Nucleus accumbens (tissue), 56 donors: ENCODE data around the gene CACUL1.
"Not testable (repeated sequence)": the region's sequence is repeated elsewhere in the genome, so short reads cannot be mapped to it uniquely, and the experiment has no call there.

ENCODE experiments used
- DNase-seq, 56 donors: peaks; one replicate each; lab custom pipeline; 2025; lab: John Stamatoyannopoulos, UW

CACUL1 gene

DNA sequence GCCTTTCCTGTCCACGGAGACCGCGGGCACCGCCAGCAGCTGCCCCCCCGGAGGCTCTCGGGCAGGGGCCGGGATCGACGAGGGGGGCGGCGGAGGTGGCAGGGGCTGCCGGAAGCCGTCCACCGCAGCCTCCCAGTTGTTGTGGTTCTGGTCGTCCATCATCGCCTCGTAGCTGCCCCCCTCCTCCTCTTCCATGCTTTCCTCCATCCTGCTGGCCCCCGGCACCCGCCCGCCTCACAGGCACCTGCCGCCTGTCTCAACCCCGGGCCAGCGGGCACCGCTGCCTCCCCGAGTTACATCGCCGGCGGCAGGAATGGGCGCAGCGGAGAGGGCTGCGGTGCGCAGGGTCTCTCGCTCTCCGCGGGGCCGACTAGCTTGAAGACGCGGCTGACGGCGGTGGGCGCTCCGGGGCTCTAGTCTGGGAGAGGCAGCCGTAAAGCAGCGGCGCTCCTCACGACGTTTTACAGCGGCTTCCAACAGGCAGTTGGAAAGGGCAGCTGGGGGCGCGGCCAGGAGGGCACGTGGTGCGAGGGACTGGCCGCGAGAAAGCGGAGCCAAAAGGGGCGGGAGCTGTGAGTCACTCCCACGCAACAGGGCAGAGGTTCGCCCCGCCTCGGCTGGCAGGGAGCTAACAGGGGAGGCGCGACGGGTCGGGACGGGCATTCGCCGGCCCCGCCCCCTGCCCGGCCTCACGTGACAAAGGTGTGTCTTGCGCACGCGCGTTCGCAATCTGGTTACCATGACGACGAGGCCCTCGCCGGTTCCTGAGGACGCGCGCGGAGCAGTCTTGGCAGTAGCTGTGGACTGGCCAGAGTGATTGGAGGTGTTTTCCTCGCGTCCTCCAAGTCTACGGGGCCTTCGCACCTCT, at the start of gene CACUL1:
Gene CACUL1 (minus strand): TSS at position 415 of the 868 bp plus-strand sequence. CDS start 208 bp downstream, at position 207.
- peak; percentile 93 to 100 (median 100) for DNase-seq

DNA sequence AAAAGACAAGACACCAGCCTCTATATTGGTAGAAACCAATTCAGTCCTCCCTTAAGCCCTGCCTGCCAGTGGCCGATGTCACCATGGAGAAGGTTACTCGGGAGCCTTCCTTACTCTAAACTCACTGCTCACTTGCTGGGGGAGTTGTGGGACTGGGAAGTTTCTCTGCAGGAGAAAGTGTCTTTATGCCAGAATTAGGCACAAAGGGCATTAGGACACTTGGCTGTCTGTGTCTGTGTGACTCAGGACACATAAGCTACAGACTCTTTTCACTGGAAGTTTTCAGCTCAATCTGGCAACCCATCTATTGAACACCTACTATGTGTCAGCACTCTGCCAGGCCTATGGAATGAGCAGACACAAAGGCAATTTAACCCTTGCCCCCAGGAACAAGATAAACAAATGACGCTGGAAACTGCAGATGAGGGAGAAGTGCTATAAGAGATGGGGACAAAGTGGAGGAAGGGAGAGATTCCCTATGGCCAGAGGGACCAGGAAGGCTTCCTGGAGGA, 49.5 kb upstream of the CACUL1 start:
- no peak for DNase-seq

DNA sequence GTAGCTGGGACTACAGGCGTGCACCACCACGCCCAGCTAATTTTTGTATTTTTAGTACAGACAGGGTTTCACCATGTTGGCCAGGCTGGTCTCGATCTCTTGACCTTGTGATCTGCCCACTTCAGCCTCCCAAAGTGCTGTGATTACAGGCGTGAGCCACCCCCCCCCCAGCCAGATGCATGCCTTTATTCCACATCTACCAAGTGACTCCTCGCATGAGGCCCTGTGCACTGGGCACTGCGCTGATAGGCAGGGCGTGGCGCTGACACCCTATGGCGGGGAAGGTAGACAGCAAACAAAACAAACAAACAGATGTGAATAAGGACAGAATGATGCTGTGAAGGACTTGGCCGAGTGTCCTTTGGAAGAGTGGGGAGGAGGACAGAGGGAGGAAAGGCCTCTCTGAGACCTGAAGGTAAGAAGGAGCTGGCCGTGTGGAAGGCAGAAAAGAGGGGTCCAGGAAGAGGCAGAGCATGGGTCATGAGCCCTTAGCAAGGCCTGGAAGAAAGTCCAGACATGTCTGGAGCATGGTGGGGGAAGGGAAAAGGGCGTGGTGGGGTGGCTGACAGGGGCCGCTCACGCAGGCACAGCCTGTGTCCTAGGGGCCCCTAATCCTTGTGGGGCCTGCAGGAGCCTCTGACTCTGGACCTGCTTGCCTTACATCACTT, 47.5 kb upstream of the CACUL1 start:
- no peak for DNase-seq

DNA sequence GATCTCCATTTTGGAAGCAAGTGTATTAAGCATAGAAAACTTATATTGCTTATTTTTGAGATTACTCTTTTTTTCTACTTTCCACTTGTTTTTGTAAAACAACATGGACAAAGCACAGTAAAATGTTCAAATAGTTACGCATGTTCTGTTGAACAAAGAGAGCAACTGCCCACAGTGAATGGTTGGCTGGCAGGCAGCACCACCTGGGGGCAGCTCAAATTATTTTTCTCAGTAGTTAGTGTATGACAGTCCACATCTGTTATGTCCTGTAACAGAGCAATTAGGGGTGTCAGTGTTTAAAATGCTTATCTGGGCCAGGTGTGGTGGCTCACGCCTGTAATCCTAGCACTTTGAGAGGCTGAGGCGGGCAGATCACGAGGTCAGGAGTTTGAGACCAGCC, 46.1 kb upstream of the CACUL1 start:
- DNase-seq, result peak in 5 of 56 donors; percentile 4 to 42 (median 13)

- no peak for DNase-seq
Observed at GRCh38 chr10:118799777-118800176, 45.0 kb upstream of the CACUL1 start.

- DNase-seq, result no peak
Observed at GRCh38 chr10:118798231-118798662, 43.5 kb upstream of the CACUL1 start.

DNA sequence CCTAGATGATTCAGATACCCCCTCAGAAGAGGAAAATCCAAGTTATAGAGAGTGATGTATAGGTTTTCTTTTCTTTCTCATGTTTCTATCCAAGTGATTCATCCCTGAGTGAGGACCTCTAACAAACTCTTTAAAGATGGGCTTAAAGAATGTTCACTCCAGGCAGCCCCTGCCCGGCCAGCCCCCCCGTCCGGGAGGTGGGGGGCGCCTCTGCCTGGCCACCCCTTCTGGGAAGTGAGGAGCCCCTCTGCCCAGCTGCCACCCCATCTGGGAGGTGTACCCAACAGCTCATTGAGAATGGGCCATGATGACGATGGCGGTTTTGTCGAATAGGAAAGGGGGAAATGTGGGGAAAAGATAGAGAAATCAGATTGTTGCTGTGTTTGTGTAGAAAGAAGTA, 40.2 kb upstream of the CACUL1 start:
- DNase-seq, result not testable (repeated sequence)

- no peak for DNase-seq
Observed at GRCh38 chr10:118793545-118793944, 38.8 kb upstream of the CACUL1 start.

GRCh38 chr10:118792526-118792925, 37.8 kb upstream of the CACUL1 start:
- DNase-seq, result peak in 11 of 56 donors; percentile 7 to 38 (median 19)

GRCh38 chr10:118790058-118790457, 35.3 kb upstream of the CACUL1 start:
- no peak for DNase-seq

DNA sequence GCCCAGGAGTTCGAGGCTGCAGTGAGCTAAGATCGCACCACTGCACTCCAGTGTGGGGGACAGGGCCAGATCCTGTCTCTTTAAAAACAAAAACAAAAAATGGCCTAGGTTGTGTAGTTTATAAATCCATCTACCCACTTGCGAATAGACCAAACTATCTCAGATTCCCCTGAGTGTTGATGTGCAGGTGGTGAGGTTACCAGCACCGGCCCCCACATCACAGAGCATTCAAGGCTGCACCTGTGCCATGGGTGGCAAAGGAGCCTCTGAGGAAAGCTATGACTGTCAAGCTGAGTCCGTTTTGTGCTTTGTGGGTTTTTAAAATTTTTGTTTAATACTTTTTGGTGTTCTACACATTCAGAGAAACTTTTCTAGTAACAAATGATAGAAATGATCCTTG, 30.8 kb upstream of the CACUL1 start:
- DNase-seq, result no peak

DNA sequence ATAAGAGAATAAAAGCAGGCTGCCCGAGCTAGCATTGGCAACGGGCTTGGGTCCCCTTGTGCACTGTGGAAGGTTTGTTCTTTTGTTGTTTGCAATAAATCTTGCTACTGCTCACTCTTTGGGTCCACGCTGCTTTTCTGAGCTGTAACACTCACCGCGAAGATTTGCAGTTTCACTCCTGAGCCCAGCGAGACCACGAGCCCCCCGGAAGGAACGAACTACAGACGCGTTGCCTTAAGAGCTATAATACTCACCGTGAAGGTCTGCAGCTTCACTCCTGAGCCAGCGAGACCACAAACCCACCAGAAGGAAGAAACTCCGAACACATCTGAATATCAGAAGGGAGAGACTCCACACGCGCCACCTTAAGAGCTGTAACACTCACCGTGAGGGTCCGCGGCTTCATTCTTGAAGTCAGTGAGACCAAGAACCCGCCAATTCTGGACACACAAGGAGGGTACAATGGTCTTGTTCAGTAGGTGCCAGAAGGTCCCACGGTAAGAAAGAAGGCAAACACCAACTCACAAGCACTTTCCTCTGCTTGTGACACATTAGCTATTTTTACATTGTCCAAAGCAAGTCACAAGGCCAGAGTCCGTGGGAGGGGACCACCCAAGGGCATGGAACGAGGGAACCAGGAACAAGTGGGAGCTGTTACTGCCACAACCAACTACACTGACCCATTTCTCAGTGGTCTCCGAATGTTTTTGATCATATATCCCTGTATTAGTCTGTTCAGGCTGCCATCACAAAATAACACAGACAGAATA, 29.2 kb upstream of the CACUL1 start:
- no peak for DNase-seq

- not testable (repeated sequence) for DNase-seq
Observed at GRCh38 chr10:118782916-118783465, 28.2 kb upstream of the CACUL1 start.

DNA sequence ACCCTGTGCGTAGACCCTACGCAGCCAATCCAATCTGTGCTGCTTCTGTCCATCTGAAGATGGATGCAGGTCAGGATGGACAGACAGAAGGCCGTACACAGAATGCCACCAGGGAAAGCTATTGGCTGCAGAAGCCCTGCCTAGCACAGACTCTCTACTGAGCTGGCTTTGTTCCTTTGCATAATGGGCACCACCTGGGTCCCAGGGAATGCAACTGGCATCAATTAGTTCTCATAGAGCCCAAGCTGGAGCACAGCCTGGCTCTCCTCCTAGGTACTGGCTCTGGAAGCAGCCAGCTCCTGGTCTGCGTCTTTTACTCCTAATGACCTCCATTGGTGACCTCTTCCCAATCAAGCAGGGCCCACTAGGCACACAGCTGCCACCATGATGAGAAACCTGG, 26.8 kb upstream of the CACUL1 start:
- no peak for DNase-seq

GRCh38 chr10:118778727-118779126, 24.0 kb upstream of the CACUL1 start:
- DNase-seq, result no peak

- DNase-seq, result no peak
Observed at GRCh38 chr10:118776960-118777359, 22.2 kb upstream of the CACUL1 start.

DNA sequence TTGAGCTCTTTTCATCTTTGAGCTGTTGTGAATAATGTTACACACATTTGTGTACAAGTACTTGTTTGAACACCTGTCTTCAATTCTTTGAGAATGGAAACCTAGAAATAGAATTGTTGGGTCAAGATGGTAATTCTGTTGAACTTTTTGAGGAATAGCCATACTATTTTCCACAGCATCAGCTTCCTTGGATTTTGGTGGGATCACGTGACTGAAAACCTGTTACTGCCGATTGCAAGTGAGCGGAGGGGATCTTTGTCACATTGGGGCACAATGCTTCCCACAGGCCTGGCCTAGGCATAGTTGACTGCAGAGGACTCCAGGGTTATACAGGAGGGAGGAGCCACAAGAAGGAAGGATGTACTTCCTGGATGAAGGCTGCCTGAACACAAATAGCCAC, 21.3 kb upstream of the CACUL1 start:
- no peak for DNase-seq

DNA sequence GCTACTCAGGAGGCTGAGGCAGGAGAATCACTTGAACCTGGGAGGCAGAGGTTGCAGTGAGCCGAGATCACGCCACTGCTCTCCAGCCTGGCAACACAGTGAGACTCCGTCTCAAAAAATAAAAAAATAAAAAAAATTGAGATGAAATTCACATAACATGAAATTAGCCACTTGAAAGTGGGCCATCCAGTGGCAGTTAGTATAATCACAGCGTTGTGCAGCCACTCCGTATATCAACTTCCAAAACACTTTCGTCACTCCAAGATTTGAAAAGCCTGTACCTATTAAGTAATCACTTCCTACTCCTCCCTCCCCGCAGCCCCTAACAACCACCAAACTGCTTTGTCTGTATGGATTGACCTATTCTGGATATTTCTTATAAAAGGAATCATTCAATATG, 20.7 kb upstream of the CACUL1 start:
- DNase-seq, result no peak

- no peak for DNase-seq
Observed at GRCh38 chr10:118773041-118773440, 18.3 kb upstream of the CACUL1 start.

DNA sequence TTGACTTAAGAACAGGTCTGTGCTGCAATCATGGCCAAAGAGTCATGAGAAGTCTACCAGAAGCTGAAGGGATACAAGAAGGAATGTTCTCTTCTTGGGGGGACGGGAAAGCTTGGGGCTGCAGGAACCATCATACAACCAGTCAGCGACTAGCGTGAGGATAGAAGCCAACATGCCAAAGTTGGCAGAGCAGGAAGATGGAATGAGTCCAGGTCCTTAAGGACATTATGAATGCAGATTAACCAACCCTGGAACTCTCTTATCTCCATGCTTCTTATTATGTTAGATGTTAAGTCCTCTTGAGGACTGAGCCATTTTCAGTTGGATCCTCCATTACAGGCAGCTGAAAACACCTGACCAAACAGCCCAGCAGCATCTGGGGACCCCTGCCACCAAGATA, 17.2 kb upstream of the CACUL1 start:
- DNase-seq, result no peak
